Calu3 (cell line): ENCODE data around the gene CRTAC1. TPM values are rescaled to one million over a fixed set of nuclear protein-coding genes. Genes with fewer than 3 reads are reported as not detected.

ENCODE experiments used
- BruUV-seq: library from RNA; stranded (reverse); fragments of 400-500 nt; replicated peaks from 2 replicates; lab custom pipeline; 2021; lab: Mats Ljungman, UMichigan
- CTCF ChIA-PET: fragments of 300-600 bp; sonication (Branson Sonifier 250); formaldehyde crosslinking; loops from one replicate; lab custom pipeline; 2022; ENCODE audit warnings: antibody characterized with exemption; lab: Charles Lee
- DNase-seq: peaks from one replicate; pipeline ENCODE4 v3.0.0; 2022
- H3K27ac Mint-ChIP-seq: one replicate; pipeline ENCODE4 v1.8.0; 2022; ENCODE audit warnings: mixed read lengths; ENCODE audit not compliant: unreplicated experiment
- H3K27me3 Mint-ChIP-seq: one replicate; pipeline ENCODE4 v1.8.0; 2022; ENCODE audit warnings: mixed read lengths; ENCODE audit not compliant: unreplicated experiment
- H3K36me3 Mint-ChIP-seq: one replicate; pipeline ENCODE4 v1.8.0; 2022; ENCODE audit warnings: mild to moderate bottlenecking, moderate library complexity, mixed read lengths; ENCODE audit not compliant: insufficient read depth, unreplicated experiment
- H3K4me1 Mint-ChIP-seq: one replicate; pipeline ENCODE4 v1.8.0; 2022; ENCODE audit warnings: mild to moderate bottlenecking, low read depth, mixed read lengths; ENCODE audit not compliant: unreplicated experiment
- H3K4me3 Mint-ChIP-seq: one replicate; pipeline ENCODE4 v1.8.0; 2022; ENCODE audit warnings: mild to moderate bottlenecking, low read depth, moderate library complexity, mixed read lengths; ENCODE audit not compliant: unreplicated experiment
- H3K9me3 Mint-ChIP-seq: one replicate; pipeline ENCODE4 v1.8.0; 2022; ENCODE audit warnings: low read depth, mixed read lengths; ENCODE audit not compliant: unreplicated experiment
- CTCF ChIP-seq: fragments of 200-600 bp; IDR thresholded peaks from one replicate; pipeline ENCODE4 v1.8.0; 2022; ENCODE audit warnings: antibody characterized with exemption; ENCODE audit not compliant: unreplicated experiment
- intact Hi-C: fragments of 100-400 bp; cut with micrococcal nuclease; formaldehyde crosslinking; loops from one replicate; pipeline ENCODE4 v1.10.0; 2022; ENCODE audit not compliant: unreplicated experiment
- total RNA-seq: library from RNA; stranded (reverse); gene quantifications from 2 replicates; pipeline ENCODE4 v1.2.3, GENCODE V29; 2022

CRTAC1 gene
- total RNA-seq, 1 experiment from 2014 or later = not detected

GRCh38 chr10:97861924-97862323 is 168.5 kb downstream of the CRTAC1 start:
- TF ChIP-seq CTCF = no peak
- H3K36me3 Mint-ChIP-seq = no peaks in the 10 kb centered on the region
- no peak overlapping the region for H3K4me3 Mint-ChIP-seq
- no TSS peak for BruUV-seq
- H3K9me3 Mint-ChIP-seq = no peaks in the 10 kb centered on the region
- intact Hi-C loops = no loop called here
- CTCF ChIA-PET = interaction anchor here (0.7 to 1.4 kb wide), 2 partner anchors 7 to 12 kb away, joined by 4 read pairs; partner anchors contain the start of gene GOLGA7B
- H3K4me1 Mint-ChIP-seq = peaks cover 28% of the 10 kb centered on the region
- H3K27ac Mint-ChIP-seq = no peak overlapping the region
- DNase-seq = no peak
- H3K27me3 Mint-ChIP-seq = no peaks in the 10 kb centered on the region

GRCh38 chr10:97861097-97861750 is 169.2 kb downstream of the CRTAC1 start:
- BruUV-seq = no TSS peak
- CTCF ChIA-PET = interaction anchor here (0.7 to 1.4 kb wide), 2 partner anchors 8 to 12 kb away, joined by 4 read pairs; partner anchors contain the start of gene GOLGA7B
- TF ChIP-seq CTCF = no peak
- intact Hi-C loops = no loop called here
- no peaks in the 10 kb centered on the region for H3K27me3 Mint-ChIP-seq
- peak; percentile 29 for DNase-seq
- H3K4me3 Mint-ChIP-seq = no peak overlapping the region
- no peak overlapping the region for H3K27ac Mint-ChIP-seq
- H3K4me1 Mint-ChIP-seq = peaks cover 28% of the 10 kb centered on the region
- no peaks in the 10 kb centered on the region for H3K9me3 Mint-ChIP-seq
- H3K36me3 Mint-ChIP-seq = no peaks in the 10 kb centered on the region

GRCh38 chr10:97858001-97858439 is 172.4 kb downstream of the CRTAC1 start:
- no peaks in the 10 kb centered on the region for H3K27me3 Mint-ChIP-seq
- DNase-seq = no peak
- no peaks in the 10 kb centered on the region for H3K36me3 Mint-ChIP-seq
- no peak for TF ChIP-seq CTCF
- intact Hi-C loops = no loop called here
- CTCF ChIA-PET = no interaction called here
- BruUV-seq = no TSS peak
- H3K27ac Mint-ChIP-seq = no peak overlapping the region
- H3K4me3 Mint-ChIP-seq = no peak overlapping the region
- H3K9me3 Mint-ChIP-seq = no peaks in the 10 kb centered on the region
- H3K4me1 Mint-ChIP-seq = peaks cover 39% of the 10 kb centered on the region

GRCh38 chr10:97854743-97855142 is 175.7 kb downstream of the CRTAC1 start:
- H3K27me3 Mint-ChIP-seq = no peaks in the 10 kb centered on the region

More at GRCh38 chr10:97854743-97855142, 175.7 kb downstream of the CRTAC1 start:
- no peak for TF ChIP-seq CTCF
- DNase-seq = no peak
- intact Hi-C loops = no loop called here
- Mint-ChIP-seq H3K36me3 (peaks cover 6% of the 10 kb centered on the region), H3K4me3 (no peak overlapping the region), H3K4me1 (peaks cover 23% of the 10 kb centered on the region), H3K27ac (no peak overlapping the region), H3K9me3 (no peaks in the 10 kb centered on the region)
- CTCF ChIA-PET = interaction anchor here (0.6 to 0.9 kb wide), 3 partner anchors 11 to 83 kb away, joined by 3 read pairs; no protein-coding TSS in a partner anchor
- BruUV-seq = no TSS peak
